K562 (cell line): ENCODE data around the gene CCM2. TPM values are rescaled to one million over a fixed set of nuclear protein-coding genes. Genes with fewer than 3 reads are reported as not detected.

Experiments
- ATAC-seq: fragments of 200-7000 bp; cut with Tn5 transposase; 3 replicates; pipeline ENCODE4 v1.9.1; 2020; ENCODE audit warnings: moderate library complexity
- BruUV-seq: library from RNA; stranded (reverse); fragments of 400-500 nt; replicated peaks from 2 replicates; lab custom pipeline; 2021; lab: Mats Ljungman, UMichigan
- CTCF ChIA-PET: fragments of 300-600 bp; formaldehyde crosslinking; extraction: SDS; loops from one replicate; lab custom pipeline; 2021; ENCODE audit warnings: low intra/inter-chr PET ratio; lab: Yijun Ruan, JAX
- POLR2A ChIA-PET: fragments of 300-600, 350-650 bp; sonication (Branson Sonifier 250); formaldehyde crosslinking; extraction: SDS; loops from one replicate; lab custom pipeline; 2021; ENCODE audit warnings: antibody characterized with exemption, inconsistent platforms; lab: Yijun Ruan, JAX
- DNase-seq, 4 experiments: peaks; one replicate each; pipeline versions ENCODE4 v3.0.0 to v3.0.0-alpha.2; 2011 to 2018; ENCODE audit warnings: low spot score in 3 of 4, mixed read lengths in 3 of 4; ENCODE audit errors: extremely low read depth in 1 of 4
- FAIRE-seq: peaks from 2 replicates; lab custom pipeline; 2011; peaks lifted over from hg19 to GRCh38; lab: Jason Lieb, UNC
- H2AFZ ChIP-seq: 2 replicates; pipeline ENCODE4 v1.6.0; 2011; ENCODE audit warnings: low read depth, low read length, control low read depth, inconsistent platforms
- H3K27ac ChIP-seq: fragments of 200-600 bp; 3 replicates; pipeline ENCODE4 v1.8.0; 2011; ENCODE audit warnings: low read depth, mild to moderate bottlenecking, control low read depth, inconsistent platforms, low read length, moderate library complexity, mixed read lengths; ENCODE audit errors: extremely low read depth
- H3K27me3 ChIP-seq, 2 experiments: fragments of 300-600 bp in 1 of 2; 2 replicates in 1 of 2; 3 replicates in 1 of 2; pipeline versions ENCODE4 v1.6.0 to v1.8.0; 2011; ENCODE audit warnings: inconsistent platforms in 2 of 2, low read length in 2 of 2, mild to moderate bottlenecking in 1 of 2, mixed read lengths in 1 of 2, moderate library complexity in 1 of 2; ENCODE audit not compliant: control insufficient read depth in 2 of 2, insufficient read depth in 2 of 2
- H3K36me3 ChIP-seq: fragments of 300-600 bp; 3 replicates; pipeline ENCODE4 v1.8.0; 2011; ENCODE audit warnings: mild to moderate bottlenecking, low read length, inconsistent platforms; ENCODE audit not compliant: control insufficient read depth, insufficient read depth
- H3K4me1 ChIP-seq, 2 experiments: fragments of 200-600 bp in 1 of 2; replicated peaks in 1 of 2; 2 replicates in 1 of 2; 3 replicates in 1 of 2; pipeline versions ENCODE4 v1.5.1 to v1.8.0; 2011; ENCODE audit warnings: inconsistent platforms in 2 of 2, low read length in 2 of 2, mild to moderate bottlenecking in 1 of 2, mixed read lengths in 1 of 2, moderate library complexity in 1 of 2; ENCODE audit not compliant: control insufficient read depth in 2 of 2, insufficient read depth in 2 of 2
- H3K4me2 ChIP-seq: 2 replicates; pipeline ENCODE4 v1.6.1; 2011; ENCODE audit warnings: low read length, control low read depth, inconsistent platforms, mixed read lengths; ENCODE audit not compliant: insufficient read depth
- H3K4me3 ChIP-seq: fragments of 200-600 bp; sonication (generic), shearing (Covaris generic); 2 replicates; pipeline ENCODE4 v1.5.1; 2016; ENCODE audit warnings: control low read depth, inconsistent platforms
- H3K79me2 ChIP-seq: fragments of 200-600 bp; 3 replicates; pipeline ENCODE4 v1.8.0; 2011; ENCODE audit warnings: low read length, inconsistent platforms; ENCODE audit not compliant: control insufficient read depth, insufficient read depth
- H3K9ac ChIP-seq, 2 experiments: 2 replicates each; pipeline versions ENCODE4 v1.6.0 to v1.6.1; 2011; ENCODE audit warnings: low read depth in 2 of 2, low read length in 2 of 2, control low read depth in 1 of 2, inconsistent platforms in 1 of 2, mild to moderate bottlenecking in 1 of 2, mixed read lengths in 1 of 2; ENCODE audit not compliant: insufficient read depth in 1 of 2
- H3K9me1 ChIP-seq: one replicate; pipeline ENCODE4 v1.6.0; 2011; ENCODE audit warnings: inconsistent platforms, mild to moderate bottlenecking, low read length, moderate library complexity; ENCODE audit not compliant: control insufficient read depth, insufficient read depth
- H3K9me3 ChIP-seq: replicated peaks from 2 replicates; pipeline ENCODE4 v1.5.1; 2011; ENCODE audit warnings: low read depth, low read length, inconsistent platforms; ENCODE audit not compliant: control insufficient read depth, insufficient read depth
- H4K20me1 ChIP-seq: replicated peaks from 2 replicates; pipeline ENCODE4 v1.6.1; 2011; ENCODE audit warnings: low read length, inconsistent platforms, mixed read lengths; ENCODE audit not compliant: control insufficient read depth, insufficient read depth
- CHD2 ChIP-seq: IDR thresholded peaks from 2 replicates; pipeline ENCODE4 v1.6.1; 2011; ENCODE audit warnings: low read depth, low read length
- WGBS: fragments of 100-300 bp; shearing (Covaris generic); methylation state at CpG from one replicate; pipeline ENCODE4 v1.1.6; 2016; ENCODE audit warnings: low coverage, mixed read lengths; ENCODE audit not compliant: insufficient coverage; ENCODE audit errors: missing lambda C conversion rate; 5-methylcytosine and 5-hydroxymethylcytosine counted together
- in situ Hi-C: fragments of 300-500 bp; cut with MboI; formaldehyde crosslinking; loops from 4 replicates; pipeline ENCODE4 v1.15.0; 2018; ENCODE audit warnings: inconsistent platforms, mixed read lengths
- intact Hi-C: fragments of 100-400 bp; cut with micrococcal nuclease; formaldehyde crosslinking; loops from 2 replicates; pipeline ENCODE4 v1.14.2; 2022
- polyA plus RNA-seq, 8 experiments: library from polyadenylated mRNA; depleted of rRNA in 4 of 8; stranded (reverse) in 5 of 8; unstranded in 3 of 8; fragments of >200 nt; fragmentation: Nextera tagmentation in 2 of 8; fragmentation: Illumina TruSeq in 1 of 8; extraction: Ambion mirVana in 2 of 8; extraction: Trizol in 1 of 8; gene quantifications; 2 replicates each; pipeline versions ENCODE4 v1.2.1 to v1.2.3, GENCODE V29; 2011 to 2014; ENCODE audit warnings: inconsistent platforms in 1 of 8, missing spikeins in 1 of 8
- total RNA-seq, 7 experiments: library from RNA; depleted of rRNA in 6 of 7; stranded (reverse); fragments of >200 nt in 6 of 7; fragmentation: Illumina TruSeq in 2 of 7; extraction: Trizol in 2 of 7; gene quantifications; 2 replicates each; pipeline versions ENCODE4 v1.2.1 to v1.2.3, GENCODE V29; 2011 to 2021; ENCODE audit warnings: low replicate concordance in 1 of 7
- TF ChIP-seq, protein P1 (sequence below), 3 experiments: IDR thresholded peaks in 2 of 3; conservative IDR thresholded peaks in 1 of 3; 2 replicates each; pipeline ENCODE4 v1.5.1; 2011 to 2012; ENCODE audit warnings: low read length in 3 of 3, mild to moderate bottlenecking in 3 of 3, control low read depth in 2 of 3, improper control_type of control experiment in 1 of 3, inconsistent platforms in 1 of 3, low read depth in 1 of 3, mixed read lengths in 1 of 3, moderate library complexity in 1 of 3; ENCODE audit not compliant: insufficient read depth in 2 of 3

Gene CCM2
- total and polyA plus RNA-seq, 9 of the 15 experiments (the other 6 are each of a cell fraction or from before 2014, with no cell fraction given) = 0.41 to 38.6 (median 25.9) TPM

DNA sequence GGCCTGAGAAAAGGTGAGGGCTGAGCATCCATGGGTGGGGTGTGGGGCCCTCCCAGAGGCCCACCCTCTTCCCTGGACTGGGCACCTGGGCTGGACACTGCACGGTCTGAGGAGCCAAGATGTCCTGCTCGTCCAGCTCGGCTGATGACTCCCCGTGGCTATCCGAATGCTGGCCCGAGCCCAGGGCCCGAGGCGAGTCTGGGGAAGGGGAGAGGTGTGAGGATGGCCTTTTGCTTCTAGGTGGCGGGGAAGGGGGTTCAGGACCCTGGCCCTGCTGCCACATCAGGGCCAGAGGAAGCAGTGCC, 81.6 kb downstream of the CCM2 start:
- ATAC-seq = no peak; the same call in 2 of the 3 replicates
- H3K27me3 ChIP-seq = no peaks in the 10 kb centered on the region; a peak in 1 of 5 replicates
- no peak overlapping the region for H3K4me3 ChIP-seq
- intact Hi-C loops = no loop called here
- FAIRE-seq = no peak
- H3K9me1 ChIP-seq = no peaks in the 10 kb centered on the region
- peaks cover 5% of the 10 kb centered on the region; the same call in 1 of the 3 replicates for H3K36me3 ChIP-seq
- POLR2A ChIA-PET = interaction anchor here (0.7 kb wide), 1 partner anchor 9 kb away, joined by 3 read pairs; no protein-coding TSS in a partner anchor
- 52% methylated on average over 4 of the region's 9 CpGs for WGBS
- TF ChIP-seq, protein P1, sequence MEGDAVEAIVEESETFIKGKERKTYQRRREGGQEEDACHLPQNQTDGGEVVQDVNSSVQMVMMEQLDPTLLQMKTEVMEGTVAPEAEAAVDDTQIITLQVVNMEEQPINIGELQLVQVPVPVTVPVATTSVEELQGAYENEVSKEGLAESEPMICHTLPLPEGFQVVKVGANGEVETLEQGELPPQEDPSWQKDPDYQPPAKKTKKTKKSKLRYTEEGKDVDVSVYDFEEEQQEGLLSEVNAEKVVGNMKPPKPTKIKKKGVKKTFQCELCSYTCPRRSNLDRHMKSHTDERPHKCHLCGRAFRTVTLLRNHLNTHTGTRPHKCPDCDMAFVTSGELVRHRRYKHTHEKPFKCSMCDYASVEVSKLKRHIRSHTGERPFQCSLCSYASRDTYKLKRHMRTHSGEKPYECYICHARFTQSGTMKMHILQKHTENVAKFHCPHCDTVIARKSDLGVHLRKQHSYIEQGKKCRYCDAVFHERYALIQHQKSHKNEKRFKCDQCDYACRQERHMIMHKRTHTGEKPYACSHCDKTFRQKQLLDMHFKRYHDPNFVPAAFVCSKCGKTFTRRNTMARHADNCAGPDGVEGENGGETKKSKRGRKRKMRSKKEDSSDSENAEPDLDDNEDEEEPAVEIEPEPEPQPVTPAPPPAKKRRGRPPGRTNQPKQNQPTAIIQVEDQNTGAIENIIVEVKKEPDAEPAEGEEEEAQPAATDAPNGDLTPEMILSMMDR (IDR thresholded peaks at IDR 0.05 in 2 of 3, conservative IDR thresholded peaks at IDR 0.05 in 1 of 3; ENCODE audit: insufficient read depth in 2 of 3, low read depth in 1 of 3, low read length in 3 of 3) = 0 out of 6 replicates have a peak, but pooled peaks of 1 of the 3 experiments have one; percentile 11
- no peak for TF ChIP-seq CHD2
- TF ChIP-seq, all 486 proteins: peak for 1
- Histone ChIP-seq H3K9me3 (no peaks in the 10 kb centered on the region), H3K27ac (no peak overlapping the region), H3K9ac (peak overlapping the region in 1 of 2 experiments; percentile 20; a peak in 1 of 4 replicates), H4K20me1 (peaks cover 4% of the 10 kb centered on the region), H3K4me1 (peaks cover 0 to 39% of the 10 kb centered on the region in 2 experiments; a peak in 2 of 5 replicates), H2AFZ (no peak overlapping the region), H3K4me2 (no peak overlapping the region), H3K79me2 (no peaks in the 10 kb centered on the region)
- BruUV-seq = no TSS peak
- DNase-seq = no peak
- in situ Hi-C loops = no loop called here
- CTCF ChIA-PET = interaction anchor here (0.6 kb wide), 1 partner anchor 772 kb away, joined by 5 read pairs; no protein-coding TSS in a partner anchor
